ENCODE results near the gene CFAP77. TPM values are rescaled to one million over a fixed set of nuclear protein-coding genes. Genes with fewer than 3 reads are reported as not detected.

Gene CFAP77
- total RNA-seq, 1 donor from 2014 or later: 0.43 TPM

DNA sequence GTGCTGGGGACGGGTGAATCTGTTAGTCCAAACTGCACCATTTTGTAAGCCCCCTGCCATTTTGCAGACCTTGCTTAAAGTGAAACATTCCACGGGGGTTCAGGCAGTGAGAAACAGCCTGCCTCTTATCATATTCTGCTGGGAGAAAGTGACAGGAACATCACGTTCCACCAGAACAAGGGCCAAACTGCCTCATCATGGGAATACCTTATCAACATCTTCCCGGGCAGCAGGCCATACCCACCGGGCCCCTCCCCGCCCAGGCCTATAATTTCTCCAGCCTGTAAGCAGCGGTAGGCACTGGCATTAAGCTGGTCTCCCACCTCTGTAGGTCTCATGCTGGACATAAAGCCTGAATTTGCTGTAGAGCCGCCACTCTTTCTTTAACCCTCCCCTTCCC, 1.5 kb upstream of the CFAP77 start:
- no peaks in the 10 kb centered on the region for H3K9me3 Mint-ChIP-seq (ENCODE audit: low read depth)
- H3K27me3 Mint-ChIP-seq: peaks cover 31% of the 10 kb centered on the region
- H3K36me3 Mint-ChIP-seq (ENCODE audit: insufficient read depth): no peaks in the 10 kb centered on the region
- H3K27ac Mint-ChIP-seq: no peak overlapping the region
- TF ChIP-seq, protein P1, sequence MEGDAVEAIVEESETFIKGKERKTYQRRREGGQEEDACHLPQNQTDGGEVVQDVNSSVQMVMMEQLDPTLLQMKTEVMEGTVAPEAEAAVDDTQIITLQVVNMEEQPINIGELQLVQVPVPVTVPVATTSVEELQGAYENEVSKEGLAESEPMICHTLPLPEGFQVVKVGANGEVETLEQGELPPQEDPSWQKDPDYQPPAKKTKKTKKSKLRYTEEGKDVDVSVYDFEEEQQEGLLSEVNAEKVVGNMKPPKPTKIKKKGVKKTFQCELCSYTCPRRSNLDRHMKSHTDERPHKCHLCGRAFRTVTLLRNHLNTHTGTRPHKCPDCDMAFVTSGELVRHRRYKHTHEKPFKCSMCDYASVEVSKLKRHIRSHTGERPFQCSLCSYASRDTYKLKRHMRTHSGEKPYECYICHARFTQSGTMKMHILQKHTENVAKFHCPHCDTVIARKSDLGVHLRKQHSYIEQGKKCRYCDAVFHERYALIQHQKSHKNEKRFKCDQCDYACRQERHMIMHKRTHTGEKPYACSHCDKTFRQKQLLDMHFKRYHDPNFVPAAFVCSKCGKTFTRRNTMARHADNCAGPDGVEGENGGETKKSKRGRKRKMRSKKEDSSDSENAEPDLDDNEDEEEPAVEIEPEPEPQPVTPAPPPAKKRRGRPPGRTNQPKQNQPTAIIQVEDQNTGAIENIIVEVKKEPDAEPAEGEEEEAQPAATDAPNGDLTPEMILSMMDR (IDR thresholded peaks at IDR 0.05; ENCODE audit: unreplicated experiment): no peak
- H3K4me3 Mint-ChIP-seq (ENCODE audit: low read depth): no peak overlapping the region
- DNase-seq (ENCODE audit: low spot score, unreplicated experiment): no peak
- H3K4me1 Mint-ChIP-seq (ENCODE audit: low read depth): peaks cover 19% of the 10 kb centered on the region

DNA sequence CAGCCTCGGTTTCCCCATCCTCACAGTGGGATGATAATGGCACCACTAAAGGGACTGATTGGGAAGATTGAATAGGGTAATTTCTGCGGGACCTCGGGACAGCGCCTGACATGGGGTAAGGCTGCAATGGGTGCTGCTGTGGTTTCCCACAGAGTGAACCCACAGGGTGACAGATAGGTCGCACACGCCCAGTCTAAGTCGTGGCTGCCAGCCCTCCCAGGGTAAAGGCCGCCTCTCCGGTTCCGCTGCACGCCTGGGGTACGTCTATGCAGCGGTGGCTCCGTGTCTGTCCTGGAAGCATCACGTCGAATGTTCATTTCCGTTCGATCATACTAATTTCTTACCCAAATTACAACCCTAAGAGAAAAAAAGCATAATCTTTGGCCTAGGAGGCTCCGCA, 631 bp downstream of the CFAP77 start:
- DNase-seq (ENCODE audit: low spot score, unreplicated experiment): no peak
- Mint-ChIP-seq H3K27ac (peak overlapping the region; percentile 89), H3K4me3 (ENCODE audit: low read depth) (peak overlapping the region; percentile 64), H3K27me3 (peaks cover 52% of the 10 kb centered on the region), H3K9me3 (ENCODE audit: low read depth) (no peaks in the 10 kb centered on the region), H3K4me1 (ENCODE audit: low read depth) (peaks cover 16% of the 10 kb centered on the region), H3K36me3 (ENCODE audit: insufficient read depth) (no peaks in the 10 kb centered on the region)
- TF ChIP-seq, protein P1 (IDR thresholded peaks at IDR 0.05; ENCODE audit: unreplicated experiment): no peak

DNA sequence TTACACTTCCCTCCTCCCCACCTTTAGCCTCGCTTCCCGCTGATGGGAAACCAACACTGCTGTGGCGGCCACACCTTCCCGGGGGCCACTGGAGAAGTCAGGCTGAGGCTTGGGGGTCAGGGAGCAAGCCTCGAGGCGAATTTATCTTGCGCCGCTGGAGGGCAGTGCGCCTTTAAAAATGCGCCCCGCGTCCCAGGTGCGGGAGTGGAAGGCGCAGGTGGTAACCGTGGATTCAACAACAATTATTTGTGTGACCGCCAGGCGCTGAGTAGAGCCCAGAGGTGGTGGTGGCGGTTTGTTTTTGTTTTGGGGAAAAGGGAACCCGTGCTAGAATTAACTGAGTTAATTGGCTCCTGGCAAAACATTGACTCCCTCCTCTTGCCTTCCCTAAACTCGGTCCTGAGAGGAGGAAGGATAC, 1.1 kb downstream of the CFAP77 start:
- peaks cover 11% of the 10 kb centered on the region for H3K4me1 Mint-ChIP-seq (ENCODE audit: low read depth)
- peak overlapping the region; percentile 64 for H3K4me3 Mint-ChIP-seq (ENCODE audit: low read depth)
- H3K27ac Mint-ChIP-seq: peak overlapping the region; percentile 89
- no peaks in the 10 kb centered on the region for H3K36me3 Mint-ChIP-seq (ENCODE audit: insufficient read depth)
- peaks cover 53% of the 10 kb centered on the region for H3K27me3 Mint-ChIP-seq
- TF ChIP-seq, protein P1 (IDR thresholded peaks at IDR 0.05; ENCODE audit: unreplicated experiment): peak; percentile 81
- DNase-seq (ENCODE audit: low spot score, unreplicated experiment): peak; percentile 69
- H3K9me3 Mint-ChIP-seq (ENCODE audit: low read depth): no peaks in the 10 kb centered on the region

DNA sequence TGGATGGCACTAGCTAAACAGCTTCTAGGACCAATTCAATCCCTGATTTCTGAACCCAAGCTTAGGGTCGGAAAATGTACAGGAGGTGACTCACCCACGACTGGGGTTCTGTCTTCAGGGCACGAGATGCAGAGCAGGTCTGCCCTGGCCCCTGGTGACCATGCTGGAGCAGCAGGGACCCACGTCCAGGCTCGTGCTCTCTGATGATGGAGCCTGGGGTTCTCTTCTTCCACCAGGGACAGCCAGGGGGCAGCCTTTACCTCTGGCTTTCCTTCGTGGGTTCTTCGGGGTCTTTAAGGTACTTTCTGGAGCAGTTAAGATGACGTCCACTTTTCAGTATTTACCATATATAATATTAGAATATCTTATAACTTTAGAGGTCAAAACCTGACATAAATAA, 2.1 kb downstream of the CFAP77 start:
- TF ChIP-seq, protein P1 (IDR thresholded peaks at IDR 0.05; ENCODE audit: unreplicated experiment): peak; percentile 63
- Mint-ChIP-seq H3K4me3 (ENCODE audit: low read depth) (no peak overlapping the region), H3K4me1 (ENCODE audit: low read depth) (peaks cover 7% of the 10 kb centered on the region), H3K27me3 (peaks cover 53% of the 10 kb centered on the region), H3K9me3 (ENCODE audit: low read depth) (no peaks in the 10 kb centered on the region), H3K36me3 (ENCODE audit: insufficient read depth) (no peaks in the 10 kb centered on the region), H3K27ac (no peak overlapping the region)
- DNase-seq (ENCODE audit: low spot score, unreplicated experiment): peak; percentile 19

DNA sequence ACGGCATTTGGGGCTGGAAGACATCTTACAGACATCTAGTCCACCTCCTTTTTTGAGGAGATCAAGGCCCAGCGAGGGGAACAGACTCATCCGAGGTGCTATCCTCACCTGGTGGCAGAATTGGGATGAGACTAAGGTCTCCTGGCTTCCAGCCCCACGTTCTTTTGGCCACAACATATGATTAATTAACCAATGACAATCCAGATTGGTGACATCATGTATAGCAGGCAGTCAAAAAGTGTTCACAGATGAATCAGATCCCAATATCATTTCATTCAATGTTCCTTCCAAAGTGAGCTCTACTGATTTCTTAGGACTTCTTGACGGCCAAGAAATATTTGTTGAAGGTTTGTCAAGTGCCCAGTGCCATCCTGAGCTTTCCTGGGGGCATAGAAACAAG, 3.9 kb downstream of the CFAP77 start:
- H3K4me1 Mint-ChIP-seq (ENCODE audit: low read depth): peaks cover 13% of the 10 kb centered on the region
- peaks cover 53% of the 10 kb centered on the region for H3K27me3 Mint-ChIP-seq
- TF ChIP-seq, protein P1 (IDR thresholded peaks at IDR 0.05; ENCODE audit: unreplicated experiment): no peak
- H3K36me3 Mint-ChIP-seq (ENCODE audit: insufficient read depth): no peaks in the 10 kb centered on the region
- no peak overlapping the region for H3K27ac Mint-ChIP-seq
- DNase-seq (ENCODE audit: low spot score, unreplicated experiment): no peak
- H3K9me3 Mint-ChIP-seq (ENCODE audit: low read depth): no peaks in the 10 kb centered on the region
- H3K4me3 Mint-ChIP-seq (ENCODE audit: low read depth): no peak overlapping the region

Data from progenitor cell of endocrine pancreas (in vitro differentiated cells).